Stimulated activated CD8-positive, alpha-beta memory T cell treated with anti-CD3 and anti-CD28 coated beads, Interleukin-7, amount 100 ng/mL, for 4 hours (primary cell): ENCODE measurements around the gene DPCD.

Experiments
- DNase-seq, 2 donors: peaks; one replicate each; pipeline ENCODE4 v3.0.0-alpha.2; 2020; ENCODE audit warnings: low read depth in 2 of 2

Gene DPCD

GRCh38 chr10:101567165-101568006 lies 20.7 kb upstream of the DPCD start:
- DNase-seq = no peak

- DNase-seq = no peak
Observed at GRCh38 chr10:101568054-101568745, 19.9 kb upstream of the DPCD start.

GRCh38 chr10:101569323-101569621 lies 18.8 kb upstream of the DPCD start:
- no peak for DNase-seq

GRCh38 chr10:101569622-101570427 lies 18.3 kb upstream of the DPCD start:
- peak; percentile 34 to 72 for DNase-seq

GRCh38 chr10:101570428-101571270 lies 17.5 kb upstream of the DPCD start:
- DNase-seq = no peak

GRCh38 chr10:101571271-101571925 lies 16.7 kb upstream of the DPCD start:
- no peak for DNase-seq

GRCh38 chr10:101572126-101572525 lies 16.0 kb upstream of the DPCD start:
- no peak for DNase-seq

GRCh38 chr10:101572785-101573184 lies 15.3 kb upstream of the DPCD start:
- no peak for DNase-seq

- no peak for DNase-seq
Observed at GRCh38 chr10:101573885-101574753, 14.0 kb upstream of the DPCD start.

GRCh38 chr10:101575091-101575490 lies 13.0 kb upstream of the DPCD start:
- DNase-seq = no peak

GRCh38 chr10:101575580-101576210 lies 12.4 kb upstream of the DPCD start:
- DNase-seq = no peak

- DNase-seq = no peak
Observed at GRCh38 chr10:101576211-101576863, 11.8 kb upstream of the DPCD start.

GRCh38 chr10:101577121-101577871 lies 10.8 kb upstream of the DPCD start:
- no peak for DNase-seq

- no peak for DNase-seq
Observed at GRCh38 chr10:101578192-101578591, 9.9 kb upstream of the DPCD start.

GRCh38 chr10:101578803-101579515 lies 9.2 kb upstream of the DPCD start:
- no peak for DNase-seq

- DNase-seq = no peak
Observed at GRCh38 chr10:101579516-101579870, 8.6 kb upstream of the DPCD start.

GRCh38 chr10:101580486-101581399 lies 7.4 kb upstream of the DPCD start:
- DNase-seq = no peak
